ENCODE data around the gene NECAB3.

DNA sequence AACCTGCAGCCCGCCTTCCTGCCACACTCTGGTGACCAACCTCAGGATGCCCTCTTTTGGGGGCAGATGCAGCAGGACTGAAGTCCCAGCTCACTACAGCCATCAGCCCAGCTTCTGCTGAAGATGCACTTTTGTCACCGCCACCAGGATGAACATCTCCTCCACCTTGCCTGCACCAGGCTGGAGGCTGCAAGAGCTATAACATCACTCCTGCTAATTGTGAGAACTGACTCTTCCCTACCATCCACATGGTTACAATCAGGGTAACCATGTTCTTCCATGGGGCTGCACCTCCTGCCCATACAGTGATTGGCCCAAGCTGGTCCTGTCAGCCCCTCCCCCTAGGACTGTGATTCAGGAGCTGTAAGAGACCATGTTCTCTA lies 9.5 kb downstream of the NECAB3 start:
- TF ChIP-seq, protein P1, sequence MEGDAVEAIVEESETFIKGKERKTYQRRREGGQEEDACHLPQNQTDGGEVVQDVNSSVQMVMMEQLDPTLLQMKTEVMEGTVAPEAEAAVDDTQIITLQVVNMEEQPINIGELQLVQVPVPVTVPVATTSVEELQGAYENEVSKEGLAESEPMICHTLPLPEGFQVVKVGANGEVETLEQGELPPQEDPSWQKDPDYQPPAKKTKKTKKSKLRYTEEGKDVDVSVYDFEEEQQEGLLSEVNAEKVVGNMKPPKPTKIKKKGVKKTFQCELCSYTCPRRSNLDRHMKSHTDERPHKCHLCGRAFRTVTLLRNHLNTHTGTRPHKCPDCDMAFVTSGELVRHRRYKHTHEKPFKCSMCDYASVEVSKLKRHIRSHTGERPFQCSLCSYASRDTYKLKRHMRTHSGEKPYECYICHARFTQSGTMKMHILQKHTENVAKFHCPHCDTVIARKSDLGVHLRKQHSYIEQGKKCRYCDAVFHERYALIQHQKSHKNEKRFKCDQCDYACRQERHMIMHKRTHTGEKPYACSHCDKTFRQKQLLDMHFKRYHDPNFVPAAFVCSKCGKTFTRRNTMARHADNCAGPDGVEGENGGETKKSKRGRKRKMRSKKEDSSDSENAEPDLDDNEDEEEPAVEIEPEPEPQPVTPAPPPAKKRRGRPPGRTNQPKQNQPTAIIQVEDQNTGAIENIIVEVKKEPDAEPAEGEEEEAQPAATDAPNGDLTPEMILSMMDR (conservative IDR thresholded peaks at IDR 0.05; ENCODE audit: low read length) = no peak
- TF ChIP-seq EZH2phosphoT487 (IDR thresholded peaks at IDR 0.05; ENCODE audit: borderline replicate concordance, low read depth, low read length) = no peak
